SU-DHL-6 (cell line): Measurements from ENCODE around the gene RUSC2.
"Not testable (repeated sequence)": the region's sequence is repeated elsewhere in the genome, so short reads cannot be mapped to it uniquely, and the experiment has no call there.

Source experiments
- H2AFZ ChIP-seq: fragments of 200-600 bp; sonication (generic); 2 replicates; pipeline ENCODE4 v1.6.1; 2014; ENCODE audit warnings: low read depth, mild to moderate bottlenecking, moderate library complexity, mixed read lengths, antibody characterized with exemption, low read length; ENCODE audit not compliant: severe bottlenecking
- H3F3A ChIP-seq: fragments of 200-600 bp; shearing (Covaris generic); 2 replicates; pipeline ENCODE4 v1.6.0; 2016; ENCODE audit warnings: antibody characterized with exemption, mild to moderate bottlenecking; ENCODE audit not compliant: insufficient read depth
- H3K27ac ChIP-seq: fragments of 200-600 bp; sonication (generic); 2 replicates; pipeline ENCODE4 v1.5.1; 2016; ENCODE audit warnings: low read depth, mild to moderate bottlenecking, low read length, moderate library complexity, mixed read lengths
- H3K27me3 ChIP-seq: fragments of 200-600 bp; sonication (generic), shearing (Covaris generic); 2 replicates; pipeline ENCODE4 v1.6.0; 2014; ENCODE audit warnings: mild to moderate bottlenecking, low read length
- H3K36me3 ChIP-seq: fragments of 200-600 bp; sonication (generic); 2 replicates; pipeline ENCODE4 v1.6.1; 2014; ENCODE audit warnings: mild to moderate bottlenecking, low read length, mixed read lengths
- H3K4me2 ChIP-seq: fragments of 300-600, 200-600 bp; shearing (Covaris generic), sonication (generic); 2 replicates; pipeline ENCODE4 v1.6.0; 2014; ENCODE audit warnings: low read length, low read depth, mild to moderate bottlenecking; ENCODE audit not compliant: poor library complexity, severe bottlenecking
- H3K4me3 ChIP-seq: fragments of 200-600 bp; sonication (generic); 2 replicates; pipeline ENCODE4 v1.5.1; 2014; ENCODE audit warnings: antibody characterized with exemption, low read length, mild to moderate bottlenecking, mixed read lengths; ENCODE audit not compliant: insufficient read depth, poor library complexity, severe bottlenecking
- H3K79me2 ChIP-seq: fragments of 200-600 bp; sonication (generic); 2 replicates; pipeline ENCODE4 v1.6.1; 2014; ENCODE audit warnings: mild to moderate bottlenecking, low read length, moderate library complexity; ENCODE audit not compliant: insufficient read depth
- H3K9ac ChIP-seq: fragments of 200-600 bp; sonication (generic); 2 replicates; pipeline ENCODE4 v1.7.0; 2014; ENCODE audit warnings: mild to moderate bottlenecking, low read length
- H3K9me2 ChIP-seq: fragments of 200-600 bp; sonication (generic); replicated peaks from 2 replicates; pipeline ENCODE4 v1.6.1; 2014; ENCODE audit warnings: low read length; ENCODE audit not compliant: insufficient read depth
- H3K9me3 ChIP-seq: fragments of 200-600 bp; sonication (generic); 2 replicates; pipeline ENCODE4 v1.6.1; 2014; ENCODE audit warnings: low read length, mixed read lengths; ENCODE audit not compliant: insufficient read depth
- H4K20me1 ChIP-seq: fragments of 200-600 bp; sonication (generic); 2 replicates; pipeline ENCODE4 v1.6.1; 2014; ENCODE audit warnings: low read depth, mild to moderate bottlenecking, antibody characterized with exemption, low read length, moderate library complexity, mixed read lengths
- CTCF ChIP-seq: fragments of 200-600 bp; sonication (generic); IDR thresholded peaks from one replicate; pipeline ENCODE4 v1.5.1; 2017; ENCODE audit warnings: antibody characterized with exemption, mild to moderate bottlenecking, low read length, moderate library complexity; ENCODE audit not compliant: insufficient read depth, poor library complexity, severe bottlenecking
- EZH2phosphoT487 ChIP-seq: fragments of 200-600 bp; sonication (generic), shearing (Covaris generic); conservative IDR thresholded peaks from 2 replicates; pipeline ENCODE4 v1.6.1; 2018; ENCODE audit warnings: mild to moderate bottlenecking, antibody characterized with exemption, low read length, moderate library complexity, mixed read lengths

RUSC2 gene

DNA sequence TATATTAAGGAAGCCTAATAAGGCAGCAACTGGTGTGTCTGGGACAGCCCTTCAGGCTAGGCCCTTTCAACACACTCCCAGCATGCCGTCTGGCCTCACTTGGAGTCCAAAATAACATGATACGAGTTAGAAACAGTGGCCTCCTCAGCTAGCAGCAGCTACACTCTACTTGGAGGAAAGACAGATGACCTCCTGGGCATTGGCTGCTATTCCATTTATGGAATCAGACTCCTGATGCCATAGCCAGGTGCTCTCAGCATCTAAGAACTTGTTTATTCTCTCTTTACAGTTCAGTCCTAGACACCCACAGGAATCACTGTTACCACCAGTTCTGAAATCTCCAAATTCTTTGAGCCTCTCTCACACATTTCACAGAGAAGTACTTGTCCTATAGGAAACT, 31.8 kb downstream of the RUSC2 start:
- H3K27ac ChIP-seq = no peak overlapping the region
- no peak overlapping the region for H3K9ac ChIP-seq
- no peaks in the 10 kb centered on the region for H3F3A ChIP-seq
- no peak overlapping the region for H3K4me3 ChIP-seq
- H4K20me1 ChIP-seq = no peaks in the 10 kb centered on the region
- H2AFZ ChIP-seq = no peak overlapping the region
- H3K79me2 ChIP-seq = no peaks in the 10 kb centered on the region
- no peaks in the 10 kb centered on the region for H3K9me2 ChIP-seq
- no peak for TF ChIP-seq CTCF
- TF ChIP-seq EZH2phosphoT487 = no peak
- no peak overlapping the region for H3K4me2 ChIP-seq
- H3K9me3 ChIP-seq = no peaks in the 10 kb centered on the region
- H3K36me3 ChIP-seq = no peaks in the 10 kb centered on the region
- H3K27me3 ChIP-seq = no peaks in the 10 kb centered on the region

GRCh38 chr9:35522187-35522586, 32.3 kb downstream of the RUSC2 start:
- Histone ChIP-seq H3K27ac (no peak overlapping the region), H3K9ac (no peak overlapping the region)

DNA sequence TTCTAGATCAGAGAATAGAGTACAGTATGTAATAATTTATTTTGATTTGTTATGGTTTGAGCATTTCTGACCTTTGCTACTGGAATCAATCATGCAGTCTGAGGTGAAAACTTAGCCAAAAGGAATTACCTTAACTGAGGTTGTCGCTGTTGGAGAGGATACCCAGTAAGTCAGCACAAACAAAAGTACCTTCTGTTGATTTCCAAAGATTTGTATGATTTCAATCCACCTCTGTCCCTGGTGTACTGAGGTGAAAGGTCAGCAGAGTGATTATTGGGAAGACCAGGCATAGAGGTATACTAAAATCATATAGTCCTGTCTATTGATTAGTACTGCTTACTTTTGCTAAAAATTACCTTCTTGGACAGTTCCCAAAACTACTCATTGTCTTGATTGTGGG, 32.8 kb downstream of the RUSC2 start:
- H3K79me2 ChIP-seq = no peaks in the 10 kb centered on the region
- H3F3A ChIP-seq = no peaks in the 10 kb centered on the region
- H4K20me1 ChIP-seq = no peaks in the 10 kb centered on the region
- H3K27ac ChIP-seq = no peak overlapping the region
- H3K9ac ChIP-seq = no peak overlapping the region
- TF ChIP-seq CTCF (no peak), EZH2phosphoT487 (no peak)
- no peaks in the 10 kb centered on the region for H3K27me3 ChIP-seq
- H2AFZ ChIP-seq = no peak overlapping the region
- no peaks in the 10 kb centered on the region for H3K9me3 ChIP-seq
- H3K4me3 ChIP-seq = no peak overlapping the region
- H3K36me3 ChIP-seq = no peaks in the 10 kb centered on the region
- H3K9me2 ChIP-seq = no peaks in the 10 kb centered on the region
- H3K4me2 ChIP-seq = no peak overlapping the region

More at GRCh38 chr9:35522187-35522586, 32.3 kb downstream of the RUSC2 start:
- Histone ChIP-seq H3K4me2 (no peak overlapping the region), H4K20me1 (no peaks in the 10 kb centered on the region), H2AFZ (no peak overlapping the region), H3K9me3 (no peaks in the 10 kb centered on the region), H3K79me2 (no peaks in the 10 kb centered on the region), H3K4me3 (no peak overlapping the region), H3K27me3 (no peaks in the 10 kb centered on the region), H3K36me3 (no peaks in the 10 kb centered on the region), H3F3A (no peaks in the 10 kb centered on the region), H3K9me2 (no peaks in the 10 kb centered on the region)
- no peak for TF ChIP-seq CTCF
- no peak for TF ChIP-seq EZH2phosphoT487

DNA sequence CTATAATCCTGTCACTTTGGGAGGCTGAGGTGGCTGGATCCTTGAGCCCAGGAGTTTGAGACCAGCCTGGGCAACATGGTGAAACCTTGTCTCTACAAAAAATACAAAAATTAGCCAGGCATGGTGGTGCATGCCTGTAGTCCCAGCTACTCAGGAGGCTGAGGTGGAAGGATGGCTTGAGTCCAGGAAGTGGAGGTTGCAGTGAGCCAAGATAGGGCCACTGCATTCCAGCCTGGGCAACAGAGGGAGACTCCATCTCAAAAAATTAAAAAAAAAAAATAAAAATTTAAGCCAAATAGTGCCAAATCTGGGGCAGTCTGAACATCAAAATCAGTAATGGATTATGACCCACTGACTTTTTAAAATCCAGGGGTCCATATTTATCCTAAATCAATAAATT, 33.6 kb downstream of the RUSC2 start:
- not testable (repeated sequence) for H3F3A ChIP-seq, H3K4me3 ChIP-seq, H3K27me3 ChIP-seq, H3K27ac ChIP-seq, H3K36me3 ChIP-seq, H3K9me3 ChIP-seq, H2AFZ ChIP-seq, H3K4me2 ChIP-seq, H3K9ac ChIP-seq, H3K79me2 ChIP-seq, H4K20me1 ChIP-seq, H3K9me2 ChIP-seq
